Ishikawa (cell line): ENCODE data around the gene LMF2.

Source experiments
- CEBPB ChIP-seq: IDR thresholded peaks from 2 replicates; pipeline ENCODE4 v1.6.1; 2012
- CREB1 ChIP-seq: IDR thresholded peaks from 2 replicates; pipeline ENCODE4 v1.6.1; 2012; ENCODE audit warnings: low read depth
- EGR1 ChIP-seq: IDR thresholded peaks from 2 replicates; pipeline ENCODE4 v1.6.1; 2012
- EP300 ChIP-seq: IDR thresholded peaks from 2 replicates; pipeline ENCODE4 v1.6.1; 2012; ENCODE audit warnings: borderline replicate concordance
- FOXM1 ChIP-seq: IDR thresholded peaks from 2 replicates; pipeline ENCODE4 v1.6.1; 2012; ENCODE audit warnings: low read depth, borderline replicate concordance
- MAX ChIP-seq: IDR thresholded peaks from 2 replicates; pipeline ENCODE4 v1.6.1; 2012
- NFIC ChIP-seq: IDR thresholded peaks from 2 replicates; pipeline ENCODE4 v1.6.1; 2012
- RAD21 ChIP-seq: IDR thresholded peaks from 2 replicates; pipeline ENCODE4 v1.6.1; 2012; ENCODE audit warnings: low read depth
- REST ChIP-seq: IDR thresholded peaks from 2 replicates; pipeline ENCODE4 v1.6.1; 2012; ENCODE audit warnings: low read depth, mild to moderate bottlenecking
- TAF1 ChIP-seq: IDR thresholded peaks from 2 replicates; pipeline ENCODE4 v1.6.1; 2012; ENCODE audit warnings: low read depth, mild to moderate bottlenecking
- TCF12 ChIP-seq: IDR thresholded peaks from 2 replicates; pipeline ENCODE4 v1.6.1; 2012; ENCODE audit warnings: low read depth
- TEAD4 ChIP-seq: IDR thresholded peaks from 2 replicates; pipeline ENCODE4 v1.6.1; 2012
- USF1 ChIP-seq: IDR thresholded peaks from 2 replicates; pipeline ENCODE4 v1.6.1; 2012
- YY1 ChIP-seq: IDR thresholded peaks from 2 replicates; pipeline ENCODE4 v1.6.1; 2012; ENCODE audit warnings: low read depth
- ZBTB7A ChIP-seq: IDR thresholded peaks from 2 replicates; pipeline ENCODE4 v1.6.1; 2012; ENCODE audit warnings: low read depth

The LMF2 gene

GRCh38 chr22:50476868-50477267, 30.6 kb downstream of the LMF2 start:
- no peak for TF ChIP-seq EP300
- no peak for TF ChIP-seq FOXM1
- no peak for TF ChIP-seq CREB1
- TF ChIP-seq REST: no peak
- TF ChIP-seq ZBTB7A: no peak
- TF ChIP-seq EGR1: no peak
- TF ChIP-seq TAF1: no peak
- no peak for TF ChIP-seq USF1
- no peak for TF ChIP-seq NFIC
- TF ChIP-seq RAD21: no peak
- TF ChIP-seq TCF12: no peak
- TF ChIP-seq TEAD4: no peak
- TF ChIP-seq YY1: no peak
- no peak for TF ChIP-seq MAX
- no peak for TF ChIP-seq CEBPB

- TF ChIP-seq CEBPB (no peak), USF1 (no peak), TEAD4 (no peak), REST (no peak), FOXM1 (no peak), NFIC (no peak), MAX (no peak), EP300 (no peak), RAD21 (no peak), YY1 (no peak), CREB1 (no peak), TCF12 (no peak), TAF1 (no peak), ZBTB7A (no peak), EGR1 (no peak)
Observed at GRCh38 chr22:50475652-50476002, 31.9 kb downstream of the LMF2 start.

GRCh38 chr22:50474710-50475651, 32.5 kb downstream of the LMF2 start, which contains the start of gene SBF1:
Gene SBF1, minus strand, starts transcription at chr22:50475035. Its CDS starts 195 bp downstream, at chr22:50474840.
- TF ChIP-seq YY1: peak; percentile 82
- TF ChIP-seq CREB1: no peak
- no peak for TF ChIP-seq EP300
- TF ChIP-seq TEAD4: no peak
- no peak for TF ChIP-seq CEBPB
- no peak for TF ChIP-seq NFIC
- no peak for TF ChIP-seq REST
- peak; percentile 59; the same call in 1 of the 2 replicates for TF ChIP-seq ZBTB7A
- TF ChIP-seq USF1: no peak
- TF ChIP-seq TAF1: peak; percentile 54; the same call in 1 of the 2 replicates
- TF ChIP-seq RAD21: no peak
- no peak for TF ChIP-seq EGR1
- TF ChIP-seq TCF12: no peak
- no peak for TF ChIP-seq FOXM1
- no peak for TF ChIP-seq MAX
